BLaER1 (cell line): ENCODE measurements around the gene ELOB.
A peak's percentile ranks its signal among the peaks of the same experiment; 100 is the strongest.

Experiments used
- H3K27ac ChIP-seq: shearing (Covaris generic); formaldehyde crosslinking; 2 replicates; pipeline ENCODE4 v1.8.1; 2022
- H3K27me3 ChIP-seq: shearing (Covaris generic); formaldehyde crosslinking; 2 replicates; pipeline ENCODE4 v1.8.1; 2022
- H3K36me3 ChIP-seq: shearing (Covaris generic); formaldehyde crosslinking; 2 replicates; pipeline ENCODE4 v1.8.1; 2022
- H3K4me1 ChIP-seq: shearing (Covaris generic); formaldehyde crosslinking; 2 replicates; pipeline ENCODE4 v1.8.1; 2022
- H3K4me2 ChIP-seq: shearing (Covaris generic); formaldehyde crosslinking; 2 replicates; pipeline ENCODE4 v1.8.1; 2022
- H3K4me3 ChIP-seq: shearing (Covaris generic); formaldehyde crosslinking; 2 replicates; pipeline ENCODE4 v1.8.1; 2022
- H3K9ac ChIP-seq: shearing (Covaris generic); formaldehyde crosslinking; 2 replicates; pipeline ENCODE4 v1.8.1; 2022
- H3K9me3 ChIP-seq: shearing (Covaris generic); formaldehyde crosslinking; 2 replicates; pipeline ENCODE4 v1.8.1; 2022
- H4K20me1 ChIP-seq: shearing (Covaris generic); formaldehyde crosslinking; 2 replicates; pipeline ENCODE4 v1.8.1; 2022
- Cebpa-rat ChIP-seq: shearing (Covaris generic); IDR thresholded peaks from 2 replicates; pipeline ENCODE4 v1.8.1; 2022

The ELOB gene

GRCh38 chr16:2761886-2762583, 15.0 kb downstream of the ELOB start:
- no peak overlapping the region for H3K4me3 ChIP-seq
- H3K36me3 ChIP-seq: peaks cover 100% of the 10 kb centered on the region
- no peak overlapping the region for H3K4me2 ChIP-seq
- H3K4me1 ChIP-seq: peaks cover 9% of the 10 kb centered on the region
- no peak overlapping the region for H3K27ac ChIP-seq
- H4K20me1 ChIP-seq: peaks cover 100% of the 10 kb centered on the region
- H3K9ac ChIP-seq: no peak overlapping the region
- no peak for TF ChIP-seq Cebpa-rat
- H3K27me3 ChIP-seq: peaks cover 3% of the 10 kb centered on the region; the same call in 1 of the 2 replicates
- no peaks in the 10 kb centered on the region for H3K9me3 ChIP-seq

- Histone ChIP-seq H3K27me3 (peaks cover 3% of the 10 kb centered on the region; the same call in 1 of the 2 replicates), H3K4me2 (no peak overlapping the region), H3K4me1 (peaks cover 3% of the 10 kb centered on the region; the same call in 1 of the 2 replicates), H4K20me1 (peaks cover 100% of the 10 kb centered on the region), H3K27ac (no peak overlapping the region), H3K9me3 (no peaks in the 10 kb centered on the region), H3K36me3 (peaks cover 100% of the 10 kb centered on the region), H3K9ac (no peak overlapping the region), H3K4me3 (no peak overlapping the region)
- TF ChIP-seq Cebpa-rat: no peak
These were observed 15.6 kb downstream of the ELOB start for GRCh38 chr16:2761472-2761871.

- peaks cover 3% of the 10 kb centered on the region; the same call in 1 of the 2 replicates for H3K27me3 ChIP-seq
- peaks cover 94% of the 10 kb centered on the region for H4K20me1 ChIP-seq
- H3K4me2 ChIP-seq: no peak overlapping the region
- peaks cover 75% of the 10 kb centered on the region for H3K36me3 ChIP-seq
- no peak overlapping the region for H3K4me3 ChIP-seq
- H3K27ac ChIP-seq: no peak overlapping the region
- no peak for TF ChIP-seq Cebpa-rat
- no peaks in the 10 kb centered on the region for H3K9me3 ChIP-seq
- no peak overlapping the region for H3K9ac ChIP-seq
- peaks cover 25% of the 10 kb centered on the region for H3K4me1 ChIP-seq
These were observed 19.7 kb downstream of the ELOB start for GRCh38 chr16:2757344-2757743.

- Histone ChIP-seq H3K27me3 (no peaks in the 10 kb centered on the region), H3K9ac (no peak overlapping the region; the same call in 1 of the 2 replicates), H3K4me1 (peaks cover 30% of the 10 kb centered on the region), H4K20me1 (peaks cover 85% of the 10 kb centered on the region), H3K4me2 (0 out of 2 replicates have a peak overlapping the region, but pooled peaks have one; percentile 93), H3K36me3 (peaks cover 66% of the 10 kb centered on the region), H3K9me3 (no peaks in the 10 kb centered on the region), H3K4me3 (no peak overlapping the region), H3K27ac (no peak overlapping the region)
- no peak for TF ChIP-seq Cebpa-rat
These were observed 20.6 kb downstream of the ELOB start for GRCh38 chr16:2756288-2757015.

GRCh38 chr16:2755158-2755557, 21.9 kb downstream of the ELOB start:
- Histone ChIP-seq H3K36me3 (peaks cover 53% of the 10 kb centered on the region), H3K4me2 (peak overlapping the region; percentile 93), H3K27me3 (no peaks in the 10 kb centered on the region), H3K9ac (peak overlapping the region; percentile 97; the same call in 1 of the 2 replicates), H4K20me1 (peaks cover 72% of the 10 kb centered on the region), H3K27ac (peak overlapping the region; percentile 98; the same call in 1 of the 2 replicates), H3K4me3 (no peak overlapping the region), H3K4me1 (peaks cover 40% of the 10 kb centered on the region), H3K9me3 (no peaks in the 10 kb centered on the region)
- TF ChIP-seq Cebpa-rat: no peak

- H3K27ac ChIP-seq: peak overlapping the region; percentile 98
- H3K4me2 ChIP-seq: peak overlapping the region; percentile 93
- peaks cover 40% of the 10 kb centered on the region for H3K4me1 ChIP-seq
- no peaks in the 10 kb centered on the region for H3K27me3 ChIP-seq
- TF ChIP-seq Cebpa-rat: no peak
- H3K9me3 ChIP-seq: no peaks in the 10 kb centered on the region
- H4K20me1 ChIP-seq: peaks cover 58% of the 10 kb centered on the region
- peaks cover 51% of the 10 kb centered on the region for H3K36me3 ChIP-seq
- peak overlapping the region; percentile 97 for H3K9ac ChIP-seq
- H3K4me3 ChIP-seq: peak overlapping the region; percentile 84
These were observed 23.4 kb downstream of the ELOB start for GRCh38 chr16:2753733-2754020.

GRCh38 chr16:2752850-2753732, 24.0 kb downstream of the ELOB start:
- Histone ChIP-seq H4K20me1 (peaks cover 52% of the 10 kb centered on the region), H3K27me3 (no peaks in the 10 kb centered on the region), H3K9ac (peak overlapping the region; percentile 97), H3K4me2 (peak overlapping the region; percentile 93), H3K36me3 (peaks cover 45% of the 10 kb centered on the region), H3K4me3 (peak overlapping the region; percentile 84), H3K9me3 (no peaks in the 10 kb centered on the region), H3K27ac (peak overlapping the region; percentile 98), H3K4me1 (peaks cover 40% of the 10 kb centered on the region)
- no peak for TF ChIP-seq Cebpa-rat

GRCh38 chr16:2752035-2752849, 24.8 kb downstream of the ELOB start, which contains the start of gene SRRM2:
Gene SRRM2, plus strand, starts transcription at chr16:2752638. Its CDS starts 3,727 bp downstream, at chr16:2756365.
- H3K9ac ChIP-seq: peak within 1 kb of the TSS; percentile 97
- H3K36me3 ChIP-seq: peaks cover 37% of the 10 kb centered on the region
- peak within 1 kb of the TSS; percentile 98 for H3K27ac ChIP-seq
- no peak for TF ChIP-seq Cebpa-rat
- H3K4me2 ChIP-seq: peak within 1 kb of the TSS; percentile 93
- H3K4me3 ChIP-seq: peak within 1 kb of the TSS; percentile 84
- H3K9me3 ChIP-seq: no peaks in the 10 kb centered on the region
- H3K27me3 ChIP-seq: no peaks in the 10 kb centered on the region
- peaks cover 40% of the 10 kb centered on the region for H3K4me1 ChIP-seq
- peaks cover 43% of the 10 kb centered on the region for H4K20me1 ChIP-seq

- H3K4me3 ChIP-seq: peak overlapping the region; percentile 84
- peaks cover 37% of the 10 kb centered on the region for H4K20me1 ChIP-seq
- peak overlapping the region; percentile 98 for H3K27ac ChIP-seq
- TF ChIP-seq Cebpa-rat: no peak
- H3K36me3 ChIP-seq: peaks cover 31% of the 10 kb centered on the region
- peak overlapping the region; percentile 93 for H3K4me2 ChIP-seq
- peak overlapping the region; percentile 97 for H3K9ac ChIP-seq
- no peaks in the 10 kb centered on the region for H3K27me3 ChIP-seq
- H3K9me3 ChIP-seq: no peaks in the 10 kb centered on the region
- H3K4me1 ChIP-seq: peaks cover 40% of the 10 kb centered on the region
These were observed 25.5 kb downstream of the ELOB start for GRCh38 chr16:2751577-2752034.
